HG02759 (cell line): ENCODE data around the gene GSG1L.

Source experiments
- ATAC-seq: cut with Tn5 transposase; IDR thresholded peaks from one replicate; pipeline ENCODE4 v1.9.1; 2021; ENCODE audit warnings: mild to moderate bottlenecking, moderate library complexity; ENCODE audit not compliant: unreplicated experiment

Gene GSG1L

DNA sequence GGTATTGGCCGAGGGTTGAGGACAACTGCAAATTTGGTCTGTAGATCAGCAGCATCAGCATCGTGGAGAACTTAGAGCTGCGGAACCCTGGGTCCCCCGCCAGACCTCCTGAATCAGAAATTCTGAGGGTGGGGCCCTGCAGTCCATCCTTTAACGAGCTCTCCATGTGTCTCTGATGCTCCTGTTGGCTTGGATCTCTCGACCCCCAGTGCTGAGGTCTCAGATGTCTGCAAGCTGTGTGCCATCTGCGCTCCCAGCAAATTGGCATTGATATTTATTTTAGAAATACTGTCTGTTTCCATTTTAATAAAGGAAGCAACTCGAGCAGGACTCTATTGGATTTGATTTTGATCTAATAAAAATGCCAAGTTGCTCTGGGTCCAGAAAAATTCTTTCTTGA is 263.6 kb downstream of the GSG1L start:
- ATAC-seq = no peak

GRCh38 chr16:27798241-27798640 is 265.3 kb downstream of the GSG1L start:
- no peak for ATAC-seq

DNA sequence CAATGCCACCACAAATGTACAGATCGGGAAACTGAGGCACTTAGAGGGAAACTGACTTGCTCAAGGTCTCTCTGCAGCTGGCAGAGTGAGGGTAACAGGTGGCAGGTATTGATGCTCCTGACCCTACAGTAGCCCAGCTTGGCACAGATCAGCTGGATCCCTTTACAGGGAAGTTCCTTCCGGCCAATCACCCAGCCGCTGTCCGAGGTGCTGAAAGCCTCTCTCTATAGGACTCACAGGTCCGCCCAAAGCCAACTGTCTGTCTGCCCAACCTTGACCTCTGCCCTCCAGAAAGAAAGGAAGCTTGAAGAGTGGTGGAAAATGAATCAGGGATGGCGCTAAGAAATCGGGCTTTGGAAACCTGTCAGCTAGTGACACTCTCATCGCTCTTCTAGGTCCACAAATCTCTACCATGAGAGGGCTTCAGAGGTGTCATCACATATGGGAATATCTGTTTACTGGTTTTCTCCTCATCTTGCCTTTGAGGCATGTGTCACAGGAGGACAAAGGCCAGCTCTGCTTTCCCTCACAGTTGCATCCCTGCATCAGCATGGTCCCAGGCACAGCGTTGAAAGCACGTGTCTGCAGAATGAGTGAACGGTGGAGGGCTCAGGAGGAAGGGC is 267.4 kb downstream of the GSG1L start:
- ATAC-seq = no peak

GRCh38 chr16:27793249-27793622 is 270.3 kb downstream of the GSG1L start:
- ATAC-seq = no peak

DNA sequence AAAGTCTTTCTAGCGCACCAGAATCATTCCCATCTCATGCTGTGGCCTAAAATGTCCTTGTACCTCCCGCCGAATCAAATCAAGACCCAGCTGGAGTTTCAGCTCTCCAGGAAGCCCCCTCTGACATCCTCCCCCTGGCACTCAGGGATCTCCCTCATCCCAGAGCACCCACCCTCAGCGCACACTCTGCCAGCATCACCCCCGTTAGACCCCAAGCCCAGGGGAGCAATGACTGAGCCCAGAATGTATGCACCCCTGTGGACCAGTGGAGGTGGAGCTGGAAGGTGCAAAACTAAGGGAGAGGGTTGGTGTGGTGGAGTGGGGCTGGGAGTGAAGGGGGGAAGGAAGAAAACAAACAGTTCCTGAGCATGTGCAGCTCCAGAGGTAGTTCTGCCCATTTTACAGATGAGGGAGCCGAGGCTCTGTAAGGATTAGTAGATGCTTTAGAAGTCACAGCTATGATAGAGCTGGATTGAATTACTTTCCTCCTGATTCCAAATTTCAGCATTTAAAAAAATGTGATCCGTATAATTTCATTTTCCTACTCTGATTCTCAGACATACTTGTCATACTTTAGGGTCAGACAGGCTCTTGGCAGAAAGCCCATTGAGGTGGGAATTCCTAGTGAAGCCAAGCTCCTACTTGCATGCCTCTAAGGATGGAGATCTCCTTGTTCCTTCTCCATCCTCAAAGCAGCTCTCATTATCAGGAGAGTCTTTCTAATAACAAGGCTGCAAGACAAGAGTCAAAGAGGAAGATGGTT is 270.8 kb downstream of the GSG1L start:
- no peak for ATAC-seq

GRCh38 chr16:27791404-27791719 is 272.2 kb downstream of the GSG1L start:
- no peak for ATAC-seq

- no peak for ATAC-seq
Measured at GRCh38 chr16:27790546-27791403, 272.7 kb downstream of the GSG1L start.

- ATAC-seq = no peak
Measured at GRCh38 chr16:27789595-27790241, 273.8 kb downstream of the GSG1L start.

DNA sequence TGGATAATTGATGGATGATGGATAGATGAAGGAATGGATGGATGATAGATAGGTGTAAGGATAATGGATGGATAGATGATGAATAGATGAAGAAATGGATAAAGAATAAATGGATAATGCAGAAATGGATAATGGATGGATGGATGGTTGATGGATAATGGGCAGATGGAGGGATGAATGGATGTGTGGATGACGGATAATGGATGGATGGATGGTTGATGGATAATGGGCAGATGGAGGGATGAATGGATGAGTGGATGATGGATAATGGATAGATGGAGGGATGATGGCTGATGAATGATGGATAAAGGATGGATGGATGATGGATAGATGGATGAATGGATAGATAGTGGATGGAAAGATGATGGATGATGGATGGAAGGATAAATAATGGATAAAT is 274.4 kb downstream of the GSG1L start:
- ATAC-seq = no peak

- ATAC-seq = no peak
Measured at GRCh38 chr16:27787665-27788064, 275.8 kb downstream of the GSG1L start.

- no peak for ATAC-seq
Measured at GRCh38 chr16:27786923-27787625, 276.4 kb downstream of the GSG1L start.

GRCh38 chr16:27786221-27786922 is 277.1 kb downstream of the GSG1L start:
- ATAC-seq = no peak

- ATAC-seq = no peak
Measured at GRCh38 chr16:27785307-27785678, 278.2 kb downstream of the GSG1L start.

- ATAC-seq = no peak
Measured at GRCh38 chr16:27784351-27785306, 278.9 kb downstream of the GSG1L start.

DNA sequence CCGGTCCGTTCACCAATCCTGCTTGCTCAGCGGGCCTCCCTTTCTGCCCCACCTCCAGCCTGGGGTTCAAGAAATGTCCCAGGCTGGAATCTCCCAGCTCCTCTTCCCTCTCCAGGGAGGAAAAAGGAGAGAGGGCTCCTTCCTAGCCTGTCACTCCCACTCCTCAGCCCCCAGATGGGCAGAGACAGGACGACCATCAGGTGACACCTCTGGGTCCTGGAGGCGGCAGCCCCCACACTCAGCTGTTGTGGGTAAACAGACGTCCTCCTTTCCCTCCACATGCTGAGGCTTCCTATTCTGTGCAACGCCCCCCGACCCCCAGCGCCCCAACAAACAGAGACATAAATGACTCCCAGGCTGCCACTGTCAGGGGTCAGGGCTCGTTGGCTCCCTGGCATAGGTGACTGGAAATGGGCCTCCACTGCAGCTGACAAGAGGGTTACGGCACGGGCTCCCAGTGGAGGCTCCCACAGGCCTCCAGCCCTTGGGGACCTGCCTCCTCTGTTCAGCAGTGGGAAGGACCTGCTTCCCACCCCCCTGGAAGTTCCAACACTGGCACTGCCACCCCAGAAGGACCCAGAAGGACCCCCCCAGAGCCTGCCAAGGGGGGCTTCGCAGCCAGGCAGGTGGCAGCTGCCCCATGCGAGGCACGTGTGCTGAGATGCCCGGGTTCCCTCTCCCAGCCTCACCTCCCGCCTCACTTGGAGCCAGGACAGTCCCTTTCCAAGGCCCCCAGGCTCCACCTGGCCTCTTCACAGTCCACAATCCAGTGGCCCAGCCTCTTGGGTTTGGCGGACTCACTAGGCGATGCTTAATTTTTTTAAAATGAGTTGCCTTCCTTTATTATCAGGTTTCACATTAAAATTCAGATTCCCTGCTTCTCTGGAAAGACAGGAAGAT is 281.3 kb downstream of the GSG1L start:
- ATAC-seq = no peak

- no peak for ATAC-seq
Measured at GRCh38 chr16:27781195-27781524, 282.4 kb downstream of the GSG1L start.

- ATAC-seq = no peak
Measured at GRCh38 chr16:27780468-27781194, 282.9 kb downstream of the GSG1L start.
